Measurements from ENCODE around the gene MBTPS1. TPM values are rescaled to one million over a fixed set of nuclear protein-coding genes. Genes with fewer than 3 reads are reported as not detected.

Gene MBTPS1
- total RNA-seq, 1 experiment from 2014 or later: 63.6 TPM

DNA sequence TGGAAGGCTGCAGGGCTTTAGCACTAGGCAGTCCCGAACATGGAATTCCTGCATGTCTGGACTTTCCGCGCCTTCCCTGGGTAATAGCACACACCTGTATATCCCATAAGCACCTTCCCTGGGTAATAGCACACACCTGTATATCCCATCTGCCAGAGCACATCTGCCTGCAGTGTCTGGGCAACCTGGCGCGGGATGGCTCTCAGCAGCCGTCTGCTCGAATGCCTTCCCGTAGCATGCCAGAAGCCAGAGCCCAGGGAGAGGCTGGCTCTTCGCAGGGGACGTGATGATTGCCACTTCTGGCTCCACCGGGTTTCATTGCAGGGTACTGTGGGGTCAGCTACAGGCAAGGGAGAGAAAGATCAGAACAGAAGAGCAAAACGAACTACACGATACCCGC is 21.3 kb downstream of the MBTPS1 start:
- no TSS peak for BruUV-seq (replicated peaks)
- H3K27ac Mint-ChIP-seq (ENCODE audit: low read depth, unreplicated experiment): peak overlapping the region; percentile 13
- CTCF ChIA-PET: interaction anchor here (0.7 to 0.8 kb wide), 2 partner anchors 11 to 29 kb away, joined by 3 read pairs; no protein-coding TSS in a partner anchor
- H3K9me3 Mint-ChIP-seq (ENCODE audit: unreplicated experiment): no peaks in the 10 kb centered on the region
- H3K36me3 Mint-ChIP-seq (ENCODE audit: insufficient read depth, unreplicated experiment): peaks cover 93% of the 10 kb centered on the region
- intact Hi-C loops (cut with micrococcal nuclease): no loop called here
- POLR2A ChIA-PET: no interaction called here
- H3K27me3 Mint-ChIP-seq (ENCODE audit: insufficient read depth, unreplicated experiment): no peaks in the 10 kb centered on the region
- H3K4me3 Mint-ChIP-seq (ENCODE audit: unreplicated experiment): no peak overlapping the region
- TF ChIP-seq, protein P1, sequence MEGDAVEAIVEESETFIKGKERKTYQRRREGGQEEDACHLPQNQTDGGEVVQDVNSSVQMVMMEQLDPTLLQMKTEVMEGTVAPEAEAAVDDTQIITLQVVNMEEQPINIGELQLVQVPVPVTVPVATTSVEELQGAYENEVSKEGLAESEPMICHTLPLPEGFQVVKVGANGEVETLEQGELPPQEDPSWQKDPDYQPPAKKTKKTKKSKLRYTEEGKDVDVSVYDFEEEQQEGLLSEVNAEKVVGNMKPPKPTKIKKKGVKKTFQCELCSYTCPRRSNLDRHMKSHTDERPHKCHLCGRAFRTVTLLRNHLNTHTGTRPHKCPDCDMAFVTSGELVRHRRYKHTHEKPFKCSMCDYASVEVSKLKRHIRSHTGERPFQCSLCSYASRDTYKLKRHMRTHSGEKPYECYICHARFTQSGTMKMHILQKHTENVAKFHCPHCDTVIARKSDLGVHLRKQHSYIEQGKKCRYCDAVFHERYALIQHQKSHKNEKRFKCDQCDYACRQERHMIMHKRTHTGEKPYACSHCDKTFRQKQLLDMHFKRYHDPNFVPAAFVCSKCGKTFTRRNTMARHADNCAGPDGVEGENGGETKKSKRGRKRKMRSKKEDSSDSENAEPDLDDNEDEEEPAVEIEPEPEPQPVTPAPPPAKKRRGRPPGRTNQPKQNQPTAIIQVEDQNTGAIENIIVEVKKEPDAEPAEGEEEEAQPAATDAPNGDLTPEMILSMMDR (IDR thresholded peaks at IDR 0.05; ENCODE audit: unreplicated experiment): no peak
- no peaks in the 10 kb centered on the region for H3K4me1 Mint-ChIP-seq (ENCODE audit: insufficient read depth, unreplicated experiment)
- no peak for DNase-seq (ENCODE audit: unreplicated experiment)

DNA sequence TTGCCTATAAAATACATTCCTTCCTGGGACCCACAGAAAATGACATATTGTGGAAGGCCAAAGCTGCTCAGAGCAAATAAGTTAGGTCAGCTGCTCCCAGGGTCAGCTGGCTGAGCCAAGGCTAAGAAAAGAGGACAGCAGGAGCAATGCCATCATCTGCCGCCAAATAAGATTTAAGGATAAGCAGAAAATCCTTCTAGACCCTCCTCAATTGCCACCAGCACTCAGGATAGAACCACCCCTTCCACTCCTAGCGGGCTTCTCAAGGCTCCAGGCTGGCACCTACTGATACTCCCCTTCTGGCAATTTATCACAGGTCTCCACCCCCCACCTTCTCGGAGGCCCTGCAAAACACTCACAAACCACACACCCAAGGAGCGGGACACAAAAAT is 22.9 kb downstream of the MBTPS1 start:
- Mint-ChIP-seq H3K4me1 (ENCODE audit: insufficient read depth, unreplicated experiment) (no peaks in the 10 kb centered on the region), H3K9me3 (ENCODE audit: unreplicated experiment) (no peaks in the 10 kb centered on the region)
- CTCF ChIA-PET: no interaction called here

DNA sequence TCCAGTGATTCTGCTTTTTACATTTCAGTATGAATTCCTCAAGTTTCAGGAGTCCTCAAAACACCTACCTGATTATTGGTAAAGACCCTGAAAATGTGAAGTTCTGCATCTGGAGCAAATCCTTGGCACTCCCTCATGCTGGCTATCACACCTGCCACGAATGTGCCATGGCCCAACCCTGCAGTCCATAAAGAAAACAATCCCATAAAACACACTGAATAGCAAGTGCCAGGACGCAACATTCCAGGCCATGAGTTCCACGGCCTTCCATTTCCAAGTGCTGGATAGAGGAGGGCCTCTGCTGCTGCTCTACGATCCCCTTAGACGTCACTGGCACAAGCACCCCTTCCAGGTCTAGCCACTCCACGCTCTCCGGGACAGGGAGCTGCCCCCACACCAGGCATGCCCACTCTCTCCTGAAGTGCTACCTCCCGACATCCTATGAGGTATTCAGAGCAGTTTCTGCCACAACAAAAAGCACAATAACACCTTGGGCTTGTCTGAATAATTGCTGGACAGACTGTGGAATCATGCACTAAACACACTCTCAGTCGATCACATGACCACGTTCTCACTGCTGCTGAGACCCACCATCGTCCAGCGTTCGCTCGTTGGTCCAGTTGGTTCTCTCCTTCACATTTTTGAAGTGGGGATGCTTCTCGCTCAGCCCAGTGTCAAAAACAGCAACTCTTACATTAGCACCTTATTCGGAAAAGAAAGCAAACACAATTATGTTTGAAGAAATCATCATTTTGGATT is 23.4 kb downstream of the MBTPS1 start:
- no peaks in the 10 kb centered on the region for H3K9me3 Mint-ChIP-seq (ENCODE audit: unreplicated experiment)
- H3K4me1 Mint-ChIP-seq (ENCODE audit: insufficient read depth, unreplicated experiment): no peaks in the 10 kb centered on the region
- no peak for DNase-seq (ENCODE audit: unreplicated experiment)
- ChIA-PET CTCF (interaction anchor here (1.5 kb wide), 1 partner anchor 12 kb away, joined by 3 read pairs; no protein-coding TSS in a partner anchor), POLR2A (no interaction called here)
- no peak overlapping the region for H3K4me3 Mint-ChIP-seq (ENCODE audit: unreplicated experiment)
- TF ChIP-seq, protein P1 (IDR thresholded peaks at IDR 0.05; ENCODE audit: unreplicated experiment): no peak
- peaks cover 100% of the 10 kb centered on the region for H3K36me3 Mint-ChIP-seq (ENCODE audit: insufficient read depth, unreplicated experiment)
- H3K27me3 Mint-ChIP-seq (ENCODE audit: insufficient read depth, unreplicated experiment): no peaks in the 10 kb centered on the region
- H3K27ac Mint-ChIP-seq (ENCODE audit: low read depth, unreplicated experiment): no peak overlapping the region
- no TSS peak for BruUV-seq (replicated peaks)
- intact Hi-C loops (cut with micrococcal nuclease): no loop called here

More for the DNA sequence above, 22.9 kb downstream of the MBTPS1 start:
- no peaks in the 10 kb centered on the region for H3K27me3 Mint-ChIP-seq (ENCODE audit: insufficient read depth, unreplicated experiment)
- no peak overlapping the region for H3K4me3 Mint-ChIP-seq (ENCODE audit: unreplicated experiment)
- no peak overlapping the region for H3K27ac Mint-ChIP-seq (ENCODE audit: low read depth, unreplicated experiment)
- peaks cover 96% of the 10 kb centered on the region for H3K36me3 Mint-ChIP-seq (ENCODE audit: insufficient read depth, unreplicated experiment)
- POLR2A ChIA-PET: no interaction called here
- BruUV-seq (replicated peaks): no TSS peak
- TF ChIP-seq, protein P1 (IDR thresholded peaks at IDR 0.05; ENCODE audit: unreplicated experiment): no peak
- DNase-seq (ENCODE audit: unreplicated experiment): no peak
- intact Hi-C loops (cut with micrococcal nuclease): no loop called here

DNA sequence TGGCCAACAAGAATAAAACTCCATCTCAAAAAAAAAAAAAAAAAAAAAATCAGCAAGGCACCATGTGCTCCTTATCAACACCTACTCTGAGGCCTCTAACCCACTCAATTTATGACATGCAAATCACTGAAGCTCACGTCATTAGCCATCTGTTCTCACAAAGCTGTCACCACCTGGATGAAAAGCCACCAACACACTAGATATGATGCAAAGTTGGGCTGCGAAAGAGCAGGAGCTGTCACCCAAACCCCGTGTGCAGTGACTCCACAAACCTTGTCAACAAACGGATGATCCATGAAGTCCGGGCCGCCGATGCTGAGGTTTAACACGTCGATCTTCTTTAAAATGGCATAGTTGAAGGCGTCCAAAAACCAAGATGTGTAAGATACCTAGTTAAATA is 25.3 kb downstream of the MBTPS1 start:
- no TSS peak for BruUV-seq (replicated peaks)
- no peaks in the 10 kb centered on the region for H3K27me3 Mint-ChIP-seq (ENCODE audit: insufficient read depth, unreplicated experiment)
- H3K27ac Mint-ChIP-seq (ENCODE audit: low read depth, unreplicated experiment): no peak overlapping the region
- no peaks in the 10 kb centered on the region for H3K9me3 Mint-ChIP-seq (ENCODE audit: unreplicated experiment)
- CTCF ChIA-PET: interaction anchor here (0.6 to 2.0 kb wide), 3 partner anchors 20 to 124 kb away, joined by 3 to 6 read pairs (median 4); partner anchors contain the start of gene TAF1C
- H3K4me1 Mint-ChIP-seq (ENCODE audit: insufficient read depth, unreplicated experiment): no peaks in the 10 kb centered on the region
- no peak overlapping the region for H3K4me3 Mint-ChIP-seq (ENCODE audit: unreplicated experiment)
- peaks cover 96% of the 10 kb centered on the region for H3K36me3 Mint-ChIP-seq (ENCODE audit: insufficient read depth, unreplicated experiment)
- TF ChIP-seq, protein P1 (IDR thresholded peaks at IDR 0.05; ENCODE audit: unreplicated experiment): no peak
- POLR2A ChIA-PET: interaction anchor here (0.7 to 1.3 kb wide), 2 partner anchors 26 to 96 kb away, joined by 3 to 4 read pairs; partner anchors contain the start of gene TAF1C
- intact Hi-C loops (cut with micrococcal nuclease): no loop called here
- DNase-seq (ENCODE audit: unreplicated experiment): no peak
